ENCODE data around the gene GNB1.
"Not testable (repeated sequence)": the region's sequence is repeated elsewhere in the genome, so short reads cannot be mapped to it uniquely, and the experiment has no call there.

Gene GNB1

DNA sequence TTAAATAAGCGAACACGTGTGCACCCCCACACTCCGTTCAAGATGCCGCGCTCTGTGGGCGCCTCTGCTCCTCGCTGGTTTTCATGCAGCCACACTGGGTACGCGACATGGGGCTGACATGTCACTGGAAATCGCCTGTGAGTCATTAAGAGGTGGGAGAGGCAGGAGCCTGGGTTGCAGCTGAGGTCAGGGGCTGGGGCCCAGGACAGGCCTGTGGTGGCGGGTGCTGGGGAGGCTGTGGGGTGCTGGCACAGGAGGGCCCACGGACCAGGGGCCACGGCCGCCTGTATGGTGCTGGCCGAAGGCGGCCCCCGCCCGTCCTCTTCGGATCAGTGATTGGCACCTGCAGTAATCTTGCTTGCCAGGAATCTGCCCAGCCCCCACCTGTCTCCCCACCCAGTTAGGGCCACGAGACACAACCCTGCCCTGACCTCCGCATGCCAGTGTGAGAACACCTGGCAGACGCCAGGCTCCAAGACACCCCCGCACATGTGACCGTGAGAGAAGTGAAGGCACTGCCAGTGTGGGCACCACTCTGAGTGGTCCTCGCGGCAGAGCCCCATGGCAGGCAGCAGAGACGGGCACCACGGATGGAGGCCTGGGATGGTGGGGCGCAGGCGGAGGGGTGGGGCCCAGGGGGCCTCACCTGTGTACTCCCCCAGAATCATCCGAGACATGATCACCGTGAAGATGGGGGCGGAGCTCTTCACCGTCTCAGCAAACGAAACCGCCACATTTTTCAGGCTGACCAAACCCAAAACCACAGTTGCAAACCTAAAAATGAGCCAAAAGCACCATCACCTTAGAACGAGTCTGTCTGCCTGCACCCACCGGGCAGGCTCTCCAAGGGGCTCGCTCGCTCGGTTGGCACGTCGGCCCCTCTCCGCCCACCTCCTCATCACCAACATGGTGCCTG lies 153.0 kb downstream of the GNB1 start:
- H3K4me1 Mint-ChIP-seq, H3K27me3 Mint-ChIP-seq, H3K27ac Mint-ChIP-seq, H3K9me3 Mint-ChIP-seq, H3K36me3 Mint-ChIP-seq, H3K4me3 Mint-ChIP-seq, DNase-seq: not testable (repeated sequence)
- ATAC-seq (replicated peaks) = peak in 1 of 2 donors; percentile 29
